ENCODE results near the gene ELN.

GRCh38 chr7:74092964-74093471 lies 65.0 kb downstream of the ELN start:
- TF ChIP-seq EP300 (IDR thresholded peaks at IDR 0.05) (no peak), CTCF (IDR thresholded peaks at IDR 0.05) (no peak)
